A549 (cell line): Measurements from ENCODE around the gene FMC1. TPM values are rescaled to one million over a fixed set of nuclear protein-coding genes. Genes with fewer than 3 reads are reported as not detected.
"Not testable (repeated sequence)": the region's sequence is repeated elsewhere in the genome, so short reads cannot be mapped to it uniquely, and the experiment has no call there.

ENCODE experiments used
- ATAC-seq, 2 experiments: fragments of 200-7000 bp in 1 of 2; fragments of >200 bp in 1 of 2; cut with Nextera tagmentation in 1 of 2; cut with Tn5 transposase in 1 of 2; 3 replicates each; pipeline versions ENCODE4 v1.8.0 to v1.9.1; 2018 to 2020; ENCODE audit warnings: mild to moderate bottlenecking in 1 of 2, moderate library complexity in 1 of 2
- CTCF ChIA-PET: fragments of 300-600 bp; sonication (Branson Sonifier 250); formaldehyde crosslinking; extraction: SDS; loops from one replicate; lab custom pipeline; 2021; ENCODE audit warnings: antibody characterized with exemption, inconsistent platforms; lab: Yijun Ruan, JAX
- POLR2A ChIA-PET: fragments of 350-600 bp; formaldehyde crosslinking; extraction: SDS; loops from one replicate; lab custom pipeline; 2021; ENCODE audit warnings: antibody characterized with exemption, inconsistent platforms; lab: Yijun Ruan, JAX
- DNase-seq, 2 experiments: peaks; one replicate each; pipeline versions ENCODE4 v3.0.0 to v3.0.0-alpha.2; 2011 to 2016; ENCODE audit warnings: low read depth in 1 of 2, low spot score in 1 of 2
- FAIRE-seq: peaks from 2 replicates; lab custom pipeline; 2011; peaks lifted over from hg19 to GRCh38; lab: Jason Lieb, UNC
- H3K27ac ChIP-seq, 2 experiments: fragments of >200 bp; sonication (Bioruptor Twin); formaldehyde crosslinking; 3 replicates each; pipeline ENCODE4 v1.5.1; 2016 to 2017
- H3K4me1 ChIP-seq: fragments of >200 bp; sonication (Bioruptor Twin); formaldehyde crosslinking; 3 replicates; pipeline ENCODE4 v1.6.1; 2016
- H3K4me2 ChIP-seq: fragments of >200 bp; sonication (Bioruptor Twin); formaldehyde crosslinking; 3 replicates; pipeline ENCODE4 v1.6.1; 2016
- H3K4me3 ChIP-seq: fragments of >200 bp; sonication (Bioruptor Twin); formaldehyde crosslinking; 3 replicates; pipeline ENCODE4 v1.5.1; 2016
- H3K9me3 ChIP-seq: fragments of >200 bp; sonication (Bioruptor Twin); formaldehyde crosslinking; 3 replicates; pipeline ENCODE4 v1.6.1; 2016
- BHLHE40 ChIP-seq: IDR thresholded peaks from 2 replicates; pipeline ENCODE4 v1.6.1; 2012; ENCODE audit warnings: low read depth, low read length, inconsistent platforms
- CBX2 ChIP-seq: fragments of 200-600 bp; sonication (generic); IDR thresholded peaks from 2 replicates; pipeline ENCODE4 v1.6.1; 2016; ENCODE audit warnings: low read depth, mild to moderate bottlenecking, borderline replicate concordance
- CBX8 ChIP-seq: fragments of 200-600 bp; sonication (generic); IDR thresholded peaks from 2 replicates; pipeline ENCODE4 v1.6.1; 2016
- CTCF ChIP-seq: fragments of >200 bp; sonication (Bioruptor Twin); formaldehyde crosslinking; IDR thresholded peaks from 3 replicates; pipeline ENCODE4 v1.5.1; 2016
- E2F6 ChIP-seq: IDR thresholded peaks from 2 replicates; pipeline ENCODE4 v1.6.1; 2012; ENCODE audit warnings: low read depth, borderline replicate concordance
- EHF ChIP-seq: fragments of 250-450 bp; sonication (Bioruptor Pico); IDR thresholded peaks from 2 replicates; pipeline ENCODE4 v1.5.0; 2020; ENCODE audit warnings: mild to moderate bottlenecking
- EHMT2 ChIP-seq: fragments of 200-600 bp; sonication (generic); IDR thresholded peaks from 2 replicates; pipeline ENCODE4 v1.6.1; 2016; ENCODE audit warnings: antibody characterized with exemption, low read depth, mild to moderate bottlenecking, moderate library complexity
- GATA3 ChIP-seq: IDR thresholded peaks from 2 replicates; pipeline ENCODE4 v1.6.1; 2012; ENCODE audit warnings: borderline replicate concordance
- HDAC2 ChIP-seq: fragments of 200-600 bp; sonication (generic); IDR thresholded peaks from 2 replicates; pipeline ENCODE4 v1.6.1; 2016
- HES2 ChIP-seq: fragments of >200 bp; sonication (Bioruptor Twin); formaldehyde crosslinking; IDR thresholded peaks from 2 replicates; pipeline ENCODE4 v1.6.1; 2016
- HMGXB4 ChIP-seq: fragments of 250-450 bp; sonication (Bioruptor Pico); IDR thresholded peaks from 2 replicates; pipeline ENCODE4 v1.5.0; 2021; ENCODE audit warnings: mild to moderate bottlenecking, moderate library complexity, borderline replicate concordance
- HOXA7 ChIP-seq: fragments of 250-450 bp; sonication (Bioruptor Pico); IDR thresholded peaks from 2 replicates; pipeline ENCODE4 v1.5.0; 2020; ENCODE audit warnings: mild to moderate bottlenecking, moderate library complexity
- HOXB13 ChIP-seq: fragments of 250-450 bp; sonication (Bioruptor Pico); IDR thresholded peaks from 2 replicates; pipeline ENCODE4 v1.5.0; 2020; ENCODE audit warnings: low read depth, mild to moderate bottlenecking, moderate library complexity
- JUNB ChIP-seq: fragments of >200 bp; sonication (Bioruptor Twin); formaldehyde crosslinking; IDR thresholded peaks from 2 replicates; pipeline ENCODE4 v1.6.1; 2016
- KDM1A ChIP-seq: fragments of 200-600 bp; sonication (generic); IDR thresholded peaks from 2 replicates; pipeline ENCODE4 v1.6.1; 2016; ENCODE audit warnings: low read depth, mild to moderate bottlenecking
- MYC ChIP-seq: IDR thresholded peaks from 2 replicates; pipeline ENCODE4 v1.6.1; 2012; ENCODE audit warnings: mild to moderate bottlenecking, inconsistent platforms, low read length, improper control_type of control experiment, borderline replicate concordance
- NFE2L2 ChIP-seq: fragments of 150-350 bp; conservative IDR thresholded peaks from 2 replicates; pipeline ENCODE4 v1.6.1; 2014; ENCODE audit warnings: low read length
- PHF8 ChIP-seq: fragments of 200-600 bp; sonication (generic); IDR thresholded peaks from 2 replicates; pipeline ENCODE4 v1.6.1; 2016; ENCODE audit warnings: low read depth, mild to moderate bottlenecking, antibody characterized with exemption, moderate library complexity, borderline replicate concordance
- POLR2A ChIP-seq: IDR thresholded peaks from 2 replicates; pipeline ENCODE4 v1.6.1; 2012; ENCODE audit warnings: mild to moderate bottlenecking, low read length
- RAD21 ChIP-seq, 2 experiments: fragments of >200 bp in 1 of 2; sonication (Bioruptor Twin) in 1 of 2; formaldehyde crosslinking in 1 of 2; IDR thresholded peaks in 1 of 2; conservative IDR thresholded peaks in 1 of 2; 2 replicates in 1 of 2; 3 replicates in 1 of 2; pipeline ENCODE4 v1.6.1; 2012 to 2018; ENCODE audit warnings: inconsistent platforms in 1 of 2
- RARB ChIP-seq: fragments of 250-450 bp; sonication (Bioruptor Pico); IDR thresholded peaks from 2 replicates; pipeline ENCODE4 v1.8.0; 2021; ENCODE audit warnings: mild to moderate bottlenecking, moderate library complexity
- REST ChIP-seq: fragments of 200-600 bp; sonication (generic); IDR thresholded peaks from 2 replicates; pipeline ENCODE4 v1.6.1; 2016; ENCODE audit warnings: antibody characterized with exemption, mild to moderate bottlenecking, moderate library complexity
- SMC3 ChIP-seq: fragments of >200 bp; sonication (Bioruptor Twin); formaldehyde crosslinking; IDR thresholded peaks from 3 replicates; pipeline ENCODE4 v1.6.1; 2018; ENCODE audit warnings: inconsistent platforms
- USF2 ChIP-seq: fragments of 450-650 bp; IDR thresholded peaks from 2 replicates; pipeline ENCODE4 v1.6.1; 2014; ENCODE audit warnings: antibody characterized with exemption
- ZC3H11A ChIP-seq: fragments of 450-650 bp; IDR thresholded peaks from 2 replicates; pipeline ENCODE4 v1.6.1; 2014; ENCODE audit warnings: antibody characterized with exemption, mild to moderate bottlenecking
- WGBS: methylation state at CpG from one replicate; pipeline ENCODE4 v1.1.6; 2017; ENCODE audit errors: missing lambda C conversion rate; 5-methylcytosine and 5-hydroxymethylcytosine counted together
- polyA plus RNA-seq, 4 experiments: library from polyadenylated mRNA; depleted of rRNA in 3 of 4; stranded (reverse); fragments of >200 nt; fragmentation: RNase III in 1 of 4; extraction: RNeasy Plus Mini Kit Qiagen cat#74134 plus additional on column Dnase treatment in 1 of 4; gene quantifications; 2 replicates in 3 of 4; 3 replicates in 1 of 4; pipeline ENCODE4 v1.2.3, GENCODE V29; 2011 to 2017

FMC1 gene
- polyA plus RNA-seq, 2 of the 4 experiments (the other 2 are of a cell fraction) = 20.5 to 21.1 TPM

GRCh38 chr7:139321071-139321745 is 19.9 kb upstream of the FMC1 start:
- POLR2A ChIA-PET = interaction anchor here (0.7 kb wide), 1 partner anchor 90 kb away, joined by 3 read pairs; the partner anchor contains the start of gene UBN2
- Histone ChIP-seq H3K4me3 (no peak overlapping the region), H3K27ac (no peak overlapping the region), H3K4me1 (no peaks in the 10 kb centered on the region), H3K9me3 (no peaks in the 10 kb centered on the region), H3K4me2 (no peak overlapping the region)
- CTCF ChIA-PET = interaction anchor here (0.8 to 4.2 kb wide), 6 partner anchors 10 to 88 kb away, joined by 3 to 16 read pairs (median 5); no protein-coding TSS in a partner anchor
- WGBS = 71% methylated on average over 10 of the region's 11 CpGs
- no peak for FAIRE-seq
- TF ChIP-seq BHLHE40 (no peak), RARB (CRISPR knock-in tag) (no peak), SMC3 (no peak), JUNB (no peak), HOXA7 (CRISPR knock-in tag) (no peak), HOXB13 (CRISPR knock-in tag) (no peak), RAD21 (conservative IDR thresholded peaks at IDR 0.05 in 1 of 2, IDR thresholded peaks at IDR 0.05 in 1 of 2) (peak in 1 of 2 experiments; percentile 23; a peak in 3 of 5 replicates), ZC3H11A (no peak), EHF (CRISPR knock-in tag) (no peak), POLR2A (no peak), CBX8 (no peak), GATA3 (no peak), NFE2L2 (no peak), E2F6 (no peak), CTCF (0 out of 3 replicates have a peak, but pooled peaks have one; percentile 18), PHF8 (no peak)
- ATAC-seq = peak; percentile 54 to 84; a peak in 3 of 6 replicates
- peak in 1 of 2 experiments; percentile 48 for DNase-seq

GRCh38 chr7:139324709-139325108 is 16.4 kb upstream of the FMC1 start:
- CTCF ChIA-PET, DNase-seq, POLR2A ChIA-PET, ATAC-seq, H3K4me2 ChIP-seq, H3K4me1 ChIP-seq, FAIRE-seq, H3K9me3 ChIP-seq, H3K27ac ChIP-seq, H3K4me3 ChIP-seq: not testable (repeated sequence)
- 85% methylated on average over 11 of the region's 11 CpGs for WGBS

GRCh38 chr7:139328375-139328774 is 12.8 kb upstream of the FMC1 start:
- 10% methylated on average over 2 of the region's 2 CpGs for WGBS
- CTCF ChIA-PET = interaction anchor here (0.7 to 4.1 kb wide), 2 partner anchors 10 to 21 kb away, joined by 3 to 24 read pairs; no protein-coding TSS in a partner anchor
- no peak overlapping the region for H3K4me2 ChIP-seq
- H3K9me3 ChIP-seq = no peaks in the 10 kb centered on the region
- peak in 1 of 2 experiments; percentile 20 for DNase-seq
- H3K4me3 ChIP-seq = no peak overlapping the region
- POLR2A ChIA-PET = interaction anchor here (1.2 kb wide), 1 partner anchor 12 kb away, joined by 3 read pairs; no protein-coding TSS in a partner anchor
- no peak for FAIRE-seq
- ATAC-seq = peak; percentile 67 to 80; a peak in 4 of 6 replicates
- peaks cover 7% of the 10 kb centered on the region; the same call in 1 of the 3 replicates for H3K4me1 ChIP-seq
- no peak overlapping the region; a peak in 1 of 6 replicates for H3K27ac ChIP-seq
- TF ChIP-seq KDM1A = no peak
- no peak for TF ChIP-seq HES2
- TF ChIP-seq BHLHE40 = no peak
- TF ChIP-seq USF2 = no peak
- TF ChIP-seq HMGXB4 = no peak
- TF ChIP-seq EHMT2 = no peak
- no peak for TF ChIP-seq MYC
- no peak for TF ChIP-seq HDAC2
- no peak for TF ChIP-seq CBX2
- TF ChIP-seq REST = no peak
- no peak for TF ChIP-seq RARB (CRISPR knock-in tag)
